HUDEP-2 (cell line): ENCODE results near the gene PTPRM.

Experiments
- DNase-seq, 76 experiments: peaks; one replicate each; lab custom pipeline; 2025; ENCODE audit not compliant: unreplicated experiment in 76 of 76; lab: John Stamatoyannopoulos, UW

Gene PTPRM

DNA sequence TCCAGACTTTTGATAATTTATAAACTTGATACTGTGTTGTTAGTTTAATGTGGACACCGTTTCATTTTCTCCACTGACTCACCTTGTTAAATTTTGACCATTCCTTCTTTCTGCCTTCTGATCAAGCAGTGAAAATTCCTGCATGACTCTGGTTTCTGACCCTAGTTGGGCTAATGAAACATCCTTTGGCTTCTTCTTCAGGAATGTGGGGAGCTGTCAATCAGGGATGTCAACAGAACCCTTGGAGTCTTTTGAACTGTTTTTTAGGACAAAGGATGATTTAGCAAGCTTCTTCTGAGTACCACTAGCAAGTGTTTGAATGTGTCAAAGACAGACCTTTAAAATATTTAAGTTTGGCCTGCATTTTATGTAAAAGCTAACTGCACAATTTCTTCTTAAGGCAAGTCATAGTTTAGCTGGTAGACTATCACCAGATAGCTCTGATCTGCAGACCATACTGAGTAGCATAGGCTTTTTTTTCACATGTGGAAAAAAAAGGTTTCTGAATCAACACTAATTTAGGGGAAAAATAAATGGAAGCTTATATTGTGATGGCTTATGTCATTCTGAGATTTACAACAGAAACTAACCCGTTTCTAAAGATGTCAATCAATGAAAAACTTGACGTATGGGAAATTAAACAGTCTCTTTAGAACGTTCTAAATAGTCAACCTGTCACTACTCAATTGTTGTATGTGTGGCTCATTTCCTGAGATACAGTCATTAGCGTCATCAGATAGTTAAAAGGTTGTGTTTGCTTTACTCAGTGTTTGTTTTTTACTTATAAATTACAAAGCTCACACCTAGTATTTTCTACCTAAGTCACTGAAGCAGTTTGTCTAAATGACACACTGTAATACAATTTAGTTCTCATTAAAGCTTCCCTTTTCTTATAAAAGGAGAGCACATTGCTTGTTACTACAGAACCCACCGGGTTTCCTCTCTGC is 311.4 kb downstream of the PTPRM start:
- DNase-seq, result no peak

GRCh38 chr18:7879717-7880116 is 312.6 kb downstream of the PTPRM start:
- DNase-seq, result no peak

- DNase-seq, result no peak
Measured at GRCh38 chr18:7885865-7886264, 318.7 kb downstream of the PTPRM start.

DNA sequence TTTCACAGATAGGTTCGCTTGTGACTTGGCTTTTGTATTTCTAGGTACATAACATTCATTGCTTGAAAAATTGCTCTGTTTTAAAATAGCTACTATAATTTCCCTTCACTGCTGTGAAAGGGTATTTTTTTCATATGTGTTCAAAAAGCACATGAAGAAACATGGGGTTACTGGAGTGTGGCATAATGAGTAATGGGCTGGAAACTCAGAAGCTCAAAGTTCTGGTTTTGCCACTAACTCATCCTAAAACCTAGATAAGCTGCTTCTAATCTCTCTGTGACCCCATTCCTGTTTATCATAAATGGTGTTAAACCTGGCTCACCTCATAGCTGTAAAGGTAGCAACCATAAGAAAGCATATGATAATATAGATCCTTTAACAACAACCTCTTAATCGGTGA is 319.3 kb downstream of the PTPRM start:
- no peak for DNase-seq

GRCh38 chr18:7889515-7889914 is 322.4 kb downstream of the PTPRM start:
- no peak for DNase-seq

DNA sequence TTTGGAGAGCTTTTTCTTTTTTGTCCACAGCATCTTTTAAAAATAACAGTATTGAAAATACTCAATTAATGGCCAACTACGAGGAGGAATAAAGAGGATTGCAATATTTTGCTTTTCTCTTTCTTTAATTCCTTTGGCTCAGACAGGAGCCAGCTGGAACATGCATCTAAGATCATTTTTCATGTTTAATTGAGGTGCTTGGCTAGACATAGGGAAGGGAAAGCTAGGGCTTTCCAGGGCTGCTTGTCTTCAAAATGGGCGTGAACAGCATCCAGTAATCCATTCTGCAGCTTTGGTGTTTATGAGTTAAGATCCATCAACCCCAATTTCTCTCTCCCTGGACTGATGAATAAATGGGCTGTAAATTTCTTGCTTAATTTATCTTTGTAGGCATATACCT is 323.0 kb downstream of the PTPRM start:
- DNase-seq, result no peak

DNA sequence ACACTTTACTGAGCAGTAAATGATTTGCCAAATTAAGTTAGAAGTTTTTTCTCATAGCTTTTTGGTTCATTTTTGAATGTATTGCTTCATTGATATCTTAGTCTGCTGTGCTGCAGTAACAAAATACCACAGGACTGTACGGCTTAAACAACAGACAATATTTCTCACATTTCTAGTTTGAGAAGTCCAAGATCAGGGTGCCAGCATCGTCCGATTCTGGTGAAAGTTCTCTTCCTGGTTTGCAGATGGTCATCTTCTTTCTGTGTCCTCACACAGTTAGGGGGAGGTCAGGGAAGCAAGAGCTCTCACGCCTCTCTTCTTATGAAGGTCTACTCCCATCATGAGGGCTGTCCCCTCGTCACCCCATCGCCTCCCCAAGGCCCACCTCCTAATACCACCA is 325.4 kb downstream of the PTPRM start:
- DNase-seq, result no peak

DNA sequence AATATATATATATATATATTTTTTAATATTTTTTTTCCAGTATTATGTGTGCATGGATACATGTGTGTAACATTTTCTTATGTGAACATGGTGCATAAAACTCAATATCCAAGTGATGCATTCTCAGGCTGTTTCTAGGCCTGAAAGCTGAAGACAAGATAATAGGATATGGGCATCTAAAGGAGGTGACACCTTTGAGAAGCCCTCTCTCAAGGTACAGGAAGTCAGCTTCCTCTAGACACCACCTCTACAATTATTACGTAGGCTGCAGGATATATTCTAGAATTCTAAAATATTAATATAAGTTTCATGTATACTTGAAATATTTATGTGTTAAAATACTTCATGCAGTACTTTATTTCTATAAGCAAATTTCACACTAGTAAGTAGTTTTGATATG is 327.5 kb downstream of the PTPRM start:
- DNase-seq, result no peak

DNA sequence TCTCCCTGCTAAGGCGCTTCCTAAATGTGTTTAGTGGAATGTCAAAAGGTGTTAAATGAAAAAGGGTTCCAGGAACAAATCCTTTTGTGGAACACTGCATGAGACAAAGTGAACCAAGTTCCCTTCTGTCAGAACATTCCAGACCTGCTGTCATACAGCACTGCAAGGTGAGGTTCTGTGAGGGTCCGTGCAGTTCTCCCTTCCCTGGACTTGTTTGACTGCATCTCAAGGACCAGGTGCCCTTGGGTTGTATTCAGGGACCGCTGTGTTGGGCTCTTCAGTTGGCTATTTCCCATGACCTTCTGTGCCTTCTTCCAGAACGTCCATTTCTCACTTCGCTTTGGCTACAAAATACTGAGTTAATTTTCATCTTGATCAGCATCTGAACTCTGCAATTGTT is 328.2 kb downstream of the PTPRM start:
- DNase-seq, result no peak

DNA sequence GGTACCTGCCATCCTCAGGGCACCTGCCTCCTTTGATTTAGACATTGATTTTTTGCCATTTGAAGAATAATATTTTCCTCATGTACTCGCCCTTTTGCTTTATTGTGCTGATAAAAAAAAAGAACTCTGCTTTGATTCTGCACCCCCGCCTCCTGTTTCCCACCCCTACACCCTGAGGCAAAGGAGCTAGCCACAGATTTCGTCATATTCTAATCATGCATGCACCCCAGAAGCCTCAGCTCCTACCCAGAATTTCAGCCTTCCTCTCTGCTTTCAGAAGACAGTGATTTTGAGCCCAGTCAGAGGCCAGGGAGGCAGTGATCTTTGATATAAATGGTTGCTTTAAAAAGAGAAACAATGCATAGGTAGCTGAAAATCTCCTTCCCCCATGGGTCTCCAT is 329.0 kb downstream of the PTPRM start:
- no peak for DNase-seq

DNA sequence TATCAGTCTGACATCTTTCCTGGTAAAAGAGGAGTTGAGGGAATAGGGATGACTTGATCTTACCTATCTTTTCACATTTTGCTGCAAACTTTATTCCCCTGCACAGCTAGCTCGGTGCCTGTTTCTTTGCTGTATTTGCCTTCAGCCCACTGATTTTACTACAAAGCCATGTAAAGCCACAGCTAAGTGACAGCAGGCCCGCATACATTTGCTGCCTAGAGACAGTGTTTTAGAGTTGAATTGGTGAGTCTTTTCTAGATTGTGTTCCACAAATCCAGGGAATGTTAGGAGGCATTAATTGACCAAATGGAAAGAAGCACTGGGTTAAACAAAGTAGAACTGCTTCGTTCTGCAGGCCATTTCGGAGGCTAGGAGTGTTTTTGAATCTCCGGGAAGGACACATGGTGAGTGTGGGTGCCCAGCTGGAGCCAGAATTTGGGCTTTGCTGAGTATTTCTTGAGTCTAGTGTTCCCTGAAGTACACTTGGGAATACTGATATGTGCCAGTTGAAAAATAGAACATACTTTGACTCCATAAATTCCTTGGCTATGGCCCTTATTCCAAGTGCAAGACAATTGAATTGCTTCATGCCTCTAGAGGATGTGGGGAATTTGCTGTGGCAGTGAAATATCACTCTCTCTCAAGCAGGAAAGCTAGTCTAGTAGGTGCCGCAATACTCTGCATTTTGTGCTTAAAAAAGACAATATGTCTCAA is 329.8 kb downstream of the PTPRM start:
- no peak for DNase-seq

- no peak for DNase-seq
Measured at GRCh38 chr18:7898181-7898580, 331.1 kb downstream of the PTPRM start.

DNA sequence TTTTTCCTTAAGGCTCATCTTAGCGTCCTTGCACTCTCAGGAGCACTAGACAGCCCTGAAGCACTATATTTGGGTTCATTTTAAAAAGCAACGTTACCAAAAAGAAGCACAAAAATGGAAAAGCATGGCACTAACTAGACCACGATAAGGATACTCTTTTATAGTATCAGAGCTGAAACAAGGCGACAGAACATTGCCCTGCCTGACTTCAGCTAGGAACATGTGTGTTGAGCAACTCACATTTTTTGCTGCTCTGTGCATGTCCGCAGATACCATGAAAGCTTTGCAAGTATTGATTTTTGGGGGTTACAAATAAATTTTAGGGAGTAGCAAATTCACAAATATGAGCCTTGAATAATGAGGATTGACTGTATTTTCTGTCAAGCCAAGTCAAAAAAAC is 332.0 kb downstream of the PTPRM start:
- DNase-seq, result no peak

GRCh38 chr18:7900091-7900490 is 333.0 kb downstream of the PTPRM start:
- DNase-seq, result no peak

DNA sequence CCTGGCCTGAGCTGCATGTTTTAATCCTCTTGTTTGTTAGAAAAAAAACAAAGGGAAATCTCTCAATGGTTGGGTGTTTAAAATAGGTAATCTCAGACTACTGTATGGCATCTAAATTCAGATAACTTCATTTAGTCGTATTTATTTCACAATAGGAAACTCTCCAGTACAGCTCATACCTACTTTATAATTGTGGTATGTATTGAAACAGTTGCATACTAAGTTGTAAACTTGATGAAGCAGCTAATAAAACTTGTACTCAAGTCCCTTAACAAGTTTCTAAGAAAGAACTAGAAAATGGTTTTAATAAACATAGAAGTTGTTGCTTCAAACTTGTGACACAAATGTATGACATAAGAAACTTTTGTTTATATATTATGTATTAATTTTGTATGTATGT is 334.5 kb downstream of the PTPRM start:
- DNase-seq, result no peak

DNA sequence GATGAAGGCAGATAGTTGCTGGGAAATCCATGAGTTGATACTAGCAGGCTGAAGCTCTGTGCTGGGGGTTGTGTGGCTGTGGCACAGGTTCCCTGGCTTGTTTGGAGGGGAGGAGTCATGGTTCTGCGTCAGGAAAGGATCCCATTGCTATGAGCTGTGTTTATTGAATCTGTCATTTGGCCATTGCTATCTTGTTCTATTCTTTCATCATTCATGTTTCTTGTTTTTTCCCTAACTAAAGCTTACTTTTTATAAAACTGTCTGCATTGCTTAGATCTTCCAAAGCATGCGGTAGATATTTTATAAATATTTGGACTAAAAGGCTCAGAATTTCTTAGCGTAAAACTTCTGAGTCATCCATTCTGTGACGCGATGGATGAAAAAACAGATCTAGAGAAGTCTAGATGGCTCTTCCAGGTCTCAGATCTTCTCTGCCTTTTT is 335.3 kb downstream of the PTPRM start:
- no peak for DNase-seq

- no peak for DNase-seq
Measured at GRCh38 chr18:7904529-7904928, 337.4 kb downstream of the PTPRM start.

DNA sequence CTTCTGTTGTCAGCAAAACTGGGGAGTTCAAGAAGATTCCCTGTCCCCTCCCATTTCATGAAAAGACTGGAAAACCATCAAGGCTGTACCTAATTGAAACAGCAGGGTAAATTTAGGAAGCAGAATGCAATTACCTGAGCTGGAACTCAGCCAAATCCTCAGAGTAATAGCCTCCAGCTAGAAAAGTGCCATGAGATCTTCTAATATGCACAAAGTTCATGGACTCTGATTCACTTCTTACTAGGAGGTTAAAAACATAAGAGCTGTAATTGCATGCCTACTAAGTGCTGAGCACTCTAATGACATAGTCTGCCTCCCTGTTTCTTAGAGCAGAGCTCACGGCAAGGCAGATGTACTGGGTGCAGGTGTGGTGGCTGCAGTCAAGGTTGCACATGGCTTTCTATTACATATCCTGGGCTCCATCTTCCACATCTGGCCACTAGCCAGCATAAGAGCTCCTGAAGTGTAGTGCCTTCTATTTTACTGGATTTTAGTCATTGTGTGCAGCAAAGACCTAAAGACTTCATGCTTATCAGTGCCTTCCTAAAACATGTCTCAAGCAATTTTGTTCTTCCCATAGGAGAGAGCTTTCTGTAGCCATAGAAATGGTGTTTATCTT is 341.7 kb downstream of the PTPRM start:
- DNase-seq, result no peak

- DNase-seq, result no peak
Measured at GRCh38 chr18:7914834-7915670, 347.9 kb downstream of the PTPRM start.

- DNase-seq, result no peak
Measured at GRCh38 chr18:7918701-7919100, 351.6 kb downstream of the PTPRM start.

DNA sequence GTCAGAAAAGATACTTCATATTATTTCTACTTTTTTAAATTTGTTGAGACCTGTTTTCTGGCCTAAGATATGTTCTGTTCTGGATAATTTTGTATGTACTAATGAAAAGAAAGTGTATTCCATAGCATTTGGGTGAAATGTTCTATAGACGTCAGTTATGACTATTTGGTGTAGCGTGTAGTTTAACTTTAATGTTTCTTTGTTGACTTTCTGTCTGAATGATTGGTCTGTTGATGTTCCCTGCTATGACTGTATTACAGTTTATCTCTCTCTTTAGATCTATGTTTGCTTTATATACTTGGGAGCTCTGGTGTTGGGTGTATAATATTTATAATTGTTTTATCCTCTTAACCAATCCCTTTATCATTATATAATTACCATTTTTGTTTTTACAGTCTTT is 352.4 kb downstream of the PTPRM start:
- DNase-seq, result no peak
